K562 (cell line): ENCODE data around the gene PLCG2.

Experiments used
- CHD2 ChIP-seq: IDR thresholded peaks from 2 replicates; pipeline ENCODE4 v1.6.1; 2011; ENCODE audit warnings: low read depth, low read length
- SPI1 ChIP-seq: IDR thresholded peaks from 2 replicates; pipeline ENCODE4 v1.6.1; 2011; ENCODE audit warnings: low read depth, low read length, control low read depth, borderline replicate concordance
- SREBF1 ChIP-seq: fragments of 150-350 bp; IDR thresholded peaks from 2 replicates; pipeline ENCODE4 v1.6.1; 2014; ENCODE audit warnings: antibody characterized with exemption, low read depth, low read length, borderline replicate concordance
- TF ChIP-seq, protein P1 (sequence below): sonication (generic); formaldehyde crosslinking; IDR thresholded peaks from 2 replicates; pipeline ENCODE4 v1.8.0; 2023; ENCODE audit warnings: mild to moderate bottlenecking, missing genetic modification reagents
- TF ChIP-seq, protein P2 (sequence below): fragments of 250-450 bp; sonication (Bioruptor Pico); IDR thresholded peaks from 2 replicates; pipeline ENCODE4 v1.6.1; 2021; ENCODE audit warnings: mild to moderate bottlenecking

DNA sequence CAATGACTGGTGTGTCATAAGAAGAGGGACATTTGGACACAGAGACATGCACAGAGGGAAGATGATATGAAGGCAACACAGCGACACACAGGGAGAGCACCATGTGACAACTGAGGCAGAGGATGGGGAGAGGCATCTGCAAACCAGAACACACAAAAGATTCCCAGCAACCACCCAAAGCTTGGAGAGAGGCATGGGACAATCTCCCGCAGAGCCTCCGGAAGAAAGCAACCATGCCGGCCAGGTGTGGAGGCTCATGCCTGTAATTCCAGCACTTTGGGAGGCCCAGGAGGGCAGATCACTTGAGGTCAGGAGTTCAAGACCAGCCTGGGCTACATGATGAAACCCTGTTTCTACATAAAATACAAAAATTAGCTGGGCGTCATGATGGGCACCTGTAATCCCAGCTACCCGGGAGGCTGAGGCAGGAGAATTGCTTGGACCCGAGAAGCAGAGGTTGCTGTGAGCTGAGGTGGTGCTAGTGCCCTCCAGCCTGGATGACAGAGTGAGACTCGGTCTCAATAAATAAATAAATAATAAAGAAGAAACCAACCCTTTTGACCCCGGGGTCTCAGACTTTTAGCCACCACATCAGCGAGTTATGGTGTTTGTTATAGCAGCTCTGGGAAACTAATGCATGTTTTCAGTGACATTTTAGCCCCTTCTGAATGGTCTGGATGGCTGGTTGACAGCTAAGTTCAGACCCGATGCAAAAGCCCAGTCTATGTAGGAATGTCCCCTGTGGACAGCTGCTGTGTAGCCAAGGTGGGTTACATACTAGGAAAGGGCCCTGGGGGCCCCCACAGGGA lies 13.8 kb upstream of the PLCG2 start:
- TF ChIP-seq, protein P1, sequence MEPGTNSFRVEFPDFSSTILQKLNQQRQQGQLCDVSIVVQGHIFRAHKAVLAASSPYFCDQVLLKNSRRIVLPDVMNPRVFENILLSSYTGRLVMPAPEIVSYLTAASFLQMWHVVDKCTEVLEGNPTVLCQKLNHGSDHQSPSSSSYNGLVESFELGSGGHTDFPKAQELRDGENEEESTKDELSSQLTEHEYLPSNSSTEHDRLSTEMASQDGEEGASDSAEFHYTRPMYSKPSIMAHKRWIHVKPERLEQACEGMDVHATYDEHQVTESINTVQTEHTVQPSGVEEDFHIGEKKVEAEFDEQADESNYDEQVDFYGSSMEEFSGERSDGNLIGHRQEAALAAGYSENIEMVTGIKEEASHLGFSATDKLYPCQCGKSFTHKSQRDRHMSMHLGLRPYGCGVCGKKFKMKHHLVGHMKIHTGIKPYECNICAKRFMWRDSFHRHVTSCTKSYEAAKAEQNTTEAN (CRISPR knock-in tag): no peak
- TF ChIP-seq, protein P2, sequence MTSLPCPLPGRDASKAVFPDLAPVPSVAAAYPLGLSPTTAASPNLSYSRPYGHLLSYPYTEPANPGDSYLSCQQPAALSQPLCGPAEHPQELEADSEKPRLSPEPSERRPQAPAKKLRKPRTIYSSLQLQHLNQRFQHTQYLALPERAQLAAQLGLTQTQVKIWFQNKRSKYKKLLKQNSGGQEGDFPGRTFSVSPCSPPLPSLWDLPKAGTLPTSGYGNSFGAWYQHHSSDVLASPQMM: no peak
- TF ChIP-seq CHD2 (no peak), SPI1 (no peak), SREBF1 (no peak)
